Stimulated activated CD4-positive, alpha-beta T cell treated with anti-CD3 and anti-CD28 coated beads, Interleukin-2, amount 100 ng/mL, for 24 hours (primary cell): ENCODE results near the gene KBTBD12.
"Not testable (repeated sequence)": the region's sequence is repeated elsewhere in the genome, so short reads cannot be mapped to it uniquely, and the experiment has no call there.

Experiments used
- DNase-seq, 2 donors: peaks; one replicate each; pipeline ENCODE4 v3.0.0-alpha.2; 2020

The KBTBD12 gene

DNA sequence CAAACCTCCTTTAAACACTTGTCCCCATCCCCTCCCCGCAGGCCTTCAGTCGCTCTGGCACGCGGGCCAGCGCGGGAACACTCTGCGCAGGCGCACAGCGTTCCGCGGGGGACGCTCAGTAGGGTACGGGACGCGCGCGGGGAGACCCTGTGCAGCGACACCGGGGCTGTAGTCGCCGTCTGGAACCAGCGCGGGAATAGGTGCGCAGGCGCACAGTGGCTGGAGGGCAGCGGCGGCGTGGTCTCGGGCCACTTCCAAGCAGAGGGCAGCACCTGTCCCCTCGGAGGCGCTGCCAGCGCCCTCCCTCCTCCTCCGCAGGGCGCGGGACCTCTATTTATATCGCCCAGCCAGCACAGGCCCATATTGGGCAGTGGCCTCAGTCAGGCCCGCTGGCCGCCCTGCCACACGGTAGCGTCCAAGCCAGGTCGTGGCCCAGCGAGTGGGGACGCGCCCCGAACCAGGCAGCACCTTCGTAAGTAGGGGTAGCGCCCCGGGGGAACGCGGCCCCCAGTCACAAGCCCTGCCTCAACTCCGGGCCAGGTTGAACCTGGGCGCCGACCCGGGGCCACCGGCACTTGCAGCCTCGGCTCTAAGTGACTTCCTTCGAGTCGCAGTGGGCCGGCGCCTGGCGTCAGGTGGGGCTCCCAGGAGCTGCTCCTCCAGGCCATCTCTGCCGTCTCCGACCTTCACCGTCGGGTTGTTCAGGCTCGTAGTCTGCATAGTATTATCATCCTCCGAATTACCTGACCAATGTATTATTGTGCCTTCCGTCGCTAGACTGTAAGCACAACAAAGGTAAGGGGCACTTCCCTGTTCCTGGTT is at the start of gene KBTBD12:
KBTBD12 (plus strand) TSS at position 118 of the 822 bp plus-strand sequence. CDS start 7,830 bp downstream, outside the sequence.
- peak in 1 of 2 donors; percentile 14 for DNase-seq

- DNase-seq, result no peak
These were observed 49.1 kb upstream of the KBTBD12 start for GRCh38 chr3:127865941-127866340.

- no peak for DNase-seq
These were observed 47.6 kb upstream of the KBTBD12 start for GRCh38 chr3:127867412-127867811.

DNA sequence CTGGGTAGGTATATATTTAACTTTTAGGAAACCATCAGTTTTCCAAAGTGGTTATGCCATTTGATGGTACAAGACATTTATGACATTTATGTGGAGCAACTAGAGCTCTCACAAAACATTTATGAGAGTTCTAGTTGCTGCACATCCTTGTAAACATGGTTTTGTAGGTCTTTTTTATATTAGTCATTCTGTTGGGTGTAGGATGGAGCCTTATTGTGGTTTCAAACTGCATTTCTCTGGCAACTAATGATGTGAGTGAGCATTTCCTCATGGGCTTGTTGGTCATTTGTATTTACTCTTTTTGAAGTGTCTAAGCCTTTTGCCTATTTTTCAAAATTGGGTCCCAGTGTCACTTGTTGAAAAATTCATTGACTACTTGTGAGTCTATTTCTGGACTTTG is 47.0 kb upstream of the KBTBD12 start:
- no peak for DNase-seq

- no peak for DNase-seq
These were observed 44.9 kb upstream of the KBTBD12 start for GRCh38 chr3:127870156-127870555.

GRCh38 chr3:127874097-127874496 is 40.9 kb upstream of the KBTBD12 start:
- DNase-seq, result not testable (repeated sequence)

DNA sequence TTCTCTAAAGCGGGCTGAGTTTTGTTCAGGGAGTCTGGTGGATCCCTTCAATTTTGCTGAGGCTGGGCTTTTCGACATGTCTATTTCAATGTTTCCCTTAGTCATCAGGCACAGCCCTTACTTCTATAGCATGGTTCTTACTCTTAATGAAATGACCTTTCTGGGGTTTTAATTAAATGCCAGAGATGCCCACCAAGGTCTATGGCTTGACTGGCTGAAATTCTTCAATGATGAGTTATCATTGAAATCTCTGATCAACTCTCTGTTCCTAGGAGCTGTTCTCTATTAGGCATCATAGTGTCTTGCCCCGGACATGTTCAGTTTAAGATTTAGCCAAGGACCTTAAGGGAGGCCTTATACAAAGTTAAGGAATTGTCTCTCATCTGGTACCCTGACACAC is 33.4 kb upstream of the KBTBD12 start:
- DNase-seq, result no peak

GRCh38 chr3:127884041-127884440 is 31.0 kb upstream of the KBTBD12 start:
- no peak for DNase-seq

DNA sequence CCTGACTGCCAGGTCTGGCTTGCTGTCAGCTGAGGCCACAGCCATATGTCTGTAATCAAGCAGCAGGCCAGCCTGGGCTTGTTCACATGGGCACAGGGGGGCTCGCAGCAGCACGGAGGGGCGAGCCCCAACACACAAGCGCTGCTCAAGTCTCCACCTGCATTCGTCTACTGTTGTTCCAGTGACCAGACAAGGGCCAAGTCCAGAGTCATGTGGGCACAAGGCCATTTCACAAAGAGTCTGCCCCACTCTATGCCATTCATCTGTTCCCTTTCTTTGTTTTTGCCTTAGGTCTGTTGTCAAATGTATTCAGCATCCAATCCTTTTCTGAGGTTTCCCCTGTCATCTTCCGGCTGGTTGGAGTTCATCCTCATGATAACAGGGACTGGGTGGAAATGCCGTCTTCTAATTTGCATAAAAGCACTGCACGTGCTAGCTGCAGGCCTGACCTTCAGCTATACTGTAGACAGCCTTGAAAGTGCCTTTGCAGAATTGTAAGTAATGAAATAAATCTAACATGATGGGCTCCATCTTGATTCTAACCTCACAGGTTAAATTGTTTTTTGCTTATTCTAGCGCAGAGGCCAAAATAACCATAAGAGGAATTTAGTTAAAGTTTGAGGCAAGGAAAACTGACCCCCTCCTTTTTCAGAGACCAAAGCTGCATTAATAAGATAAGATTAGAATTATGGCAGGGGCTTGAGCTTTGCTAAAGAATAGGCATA is 28.6 kb upstream of the KBTBD12 start:
- DNase-seq, result no peak

GRCh38 chr3:127886956-127887231 is 28.1 kb upstream of the KBTBD12 start:
- no peak for DNase-seq

DNA sequence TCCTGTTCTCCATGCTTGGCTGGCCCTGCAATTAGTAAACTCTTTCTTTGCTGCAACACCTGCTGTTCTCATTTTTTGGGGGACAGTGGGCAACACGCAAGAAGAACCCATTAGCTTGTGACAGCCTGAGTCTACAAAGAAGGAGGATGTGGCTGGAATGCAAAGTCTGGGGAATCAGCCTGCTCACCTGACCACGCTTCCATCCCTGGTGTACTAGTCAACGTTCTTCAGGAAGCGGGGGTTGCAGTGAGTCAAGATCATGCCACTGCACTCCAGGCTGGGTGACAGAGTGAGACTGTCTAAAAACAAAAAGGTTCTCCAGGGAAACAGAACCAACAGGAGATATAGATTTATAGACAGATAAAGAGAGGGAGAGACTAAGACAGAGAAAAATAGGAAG is 27.7 kb upstream of the KBTBD12 start:
- DNase-seq, result no peak

- no peak for DNase-seq
These were observed 26.9 kb upstream of the KBTBD12 start for GRCh38 chr3:127888156-127888555.

DNA sequence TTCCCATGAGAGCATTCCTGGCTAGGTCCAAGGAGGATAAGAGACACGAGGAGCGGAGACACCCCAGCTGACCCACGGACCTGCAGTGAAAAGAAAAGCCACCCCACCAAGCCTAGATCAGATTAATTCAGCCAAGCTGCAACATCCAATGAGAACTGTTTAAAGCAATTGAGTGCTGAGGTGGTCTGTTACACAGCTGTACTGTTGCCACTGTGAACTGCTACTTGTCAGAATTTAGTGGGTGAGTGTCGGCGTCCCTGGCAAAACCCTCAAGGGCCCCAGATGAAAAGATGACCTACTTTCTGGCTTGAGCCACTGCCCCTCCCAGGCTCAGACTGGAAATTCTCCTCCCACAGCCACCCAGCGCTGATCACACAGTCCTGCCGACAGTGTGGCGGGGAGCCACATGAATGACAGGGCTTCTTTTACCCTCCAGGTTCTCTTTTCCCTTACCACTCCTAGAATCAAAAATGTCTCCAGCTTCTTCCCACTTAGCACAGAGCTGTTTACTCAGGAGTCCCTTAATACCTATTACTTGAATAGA is 26.4 kb upstream of the KBTBD12 start:
- DNase-seq, result no peak

DNA sequence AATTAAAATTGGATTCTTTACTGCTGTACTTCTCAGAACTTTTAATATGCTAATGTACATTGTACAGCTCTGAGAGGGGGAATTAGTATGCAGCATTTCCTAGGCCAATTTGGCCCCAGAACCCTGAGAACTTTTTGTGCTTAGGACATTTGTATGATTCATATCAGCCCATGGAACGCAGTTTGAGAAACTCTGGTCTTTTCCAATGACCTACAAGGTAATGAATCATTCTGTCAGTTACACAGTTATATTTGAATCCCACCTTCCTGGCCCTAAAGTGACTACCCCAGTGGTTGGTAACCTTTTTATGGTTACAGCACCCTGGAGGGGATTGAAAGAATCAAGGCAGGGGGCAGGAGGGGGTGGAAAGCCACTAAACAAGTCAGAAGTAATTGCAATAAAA is 25.6 kb upstream of the KBTBD12 start:
- no peak for DNase-seq

GRCh38 chr3:127889976-127890650 is 24.9 kb upstream of the KBTBD12 start:
- DNase-seq, result no peak

DNA sequence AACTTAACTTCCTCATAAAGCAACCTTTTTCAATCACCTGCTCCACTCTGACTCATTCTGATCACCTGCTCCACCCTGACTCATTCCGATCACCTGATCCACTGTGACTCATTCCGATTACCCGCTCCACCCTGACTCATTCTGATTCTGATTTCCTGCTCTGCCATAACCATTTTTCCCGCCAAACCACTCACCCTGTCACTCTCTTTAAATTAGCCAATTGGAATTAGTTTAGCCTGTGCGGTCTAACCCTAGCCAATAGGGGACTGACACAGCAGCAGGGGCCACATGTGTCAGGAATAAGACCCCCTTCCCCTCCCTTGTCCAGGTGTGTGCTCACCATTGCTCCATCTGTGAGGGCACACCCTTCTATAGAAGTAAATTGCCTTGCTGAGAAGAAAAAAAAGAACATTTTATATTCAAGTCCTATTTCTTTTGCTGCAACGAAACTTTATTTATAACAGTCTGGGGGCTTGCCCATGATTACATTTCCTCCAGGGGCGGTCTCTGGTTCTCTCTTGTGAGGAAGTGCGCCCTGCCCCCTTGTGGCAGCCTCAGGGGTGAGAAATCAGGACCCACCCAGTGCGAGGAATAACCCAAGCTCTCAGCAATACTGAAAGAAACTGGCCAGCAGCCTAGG is 24.3 kb upstream of the KBTBD12 start:
- peak; percentile 20 to 23 for DNase-seq

GRCh38 chr3:127894481-127894880 is 20.6 kb upstream of the KBTBD12 start:
- DNase-seq, result no peak

DNA sequence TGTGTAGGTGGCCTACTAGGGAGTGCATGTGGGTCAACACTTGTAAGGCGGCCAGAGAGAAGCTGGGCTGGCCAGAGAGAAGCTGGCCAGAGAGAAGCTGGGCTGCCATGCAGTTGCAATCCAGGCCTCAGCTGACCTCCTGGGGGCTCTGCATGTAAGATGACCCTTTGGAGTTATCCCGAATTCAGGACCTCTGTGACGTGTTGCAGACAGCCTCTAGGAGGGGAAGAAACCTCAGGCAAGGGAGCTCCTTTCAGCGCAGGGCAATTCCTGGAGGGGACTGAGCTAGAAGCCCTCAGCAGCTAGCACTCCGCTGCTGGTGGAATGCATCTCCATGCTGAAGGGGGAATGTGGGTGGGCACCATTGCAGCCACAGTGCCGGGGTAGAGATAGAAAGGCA is 15.8 kb upstream of the KBTBD12 start:
- no peak for DNase-seq

DNA sequence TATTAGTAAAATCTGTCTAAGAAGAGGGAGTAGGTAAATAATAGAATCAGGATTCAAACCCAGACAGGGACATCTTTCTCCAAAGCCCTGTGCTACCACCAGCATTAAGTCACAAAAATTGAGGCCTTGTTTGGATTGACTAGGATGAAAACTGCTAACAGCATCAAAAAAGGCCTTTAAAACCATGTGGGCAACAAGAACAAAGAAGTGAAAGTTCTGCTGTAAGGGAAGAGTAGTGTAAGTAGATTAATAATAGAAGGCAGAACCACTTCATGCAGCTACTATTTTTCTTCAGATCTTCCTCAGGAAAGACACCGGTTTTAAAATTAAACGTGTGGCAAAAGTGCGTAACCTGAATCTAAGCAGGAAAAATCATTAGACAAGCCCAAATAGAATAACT is 15.3 kb upstream of the KBTBD12 start:
- no peak for DNase-seq

GRCh38 chr3:127900536-127900935 is 14.5 kb upstream of the KBTBD12 start:
- no peak for DNase-seq

DNA sequence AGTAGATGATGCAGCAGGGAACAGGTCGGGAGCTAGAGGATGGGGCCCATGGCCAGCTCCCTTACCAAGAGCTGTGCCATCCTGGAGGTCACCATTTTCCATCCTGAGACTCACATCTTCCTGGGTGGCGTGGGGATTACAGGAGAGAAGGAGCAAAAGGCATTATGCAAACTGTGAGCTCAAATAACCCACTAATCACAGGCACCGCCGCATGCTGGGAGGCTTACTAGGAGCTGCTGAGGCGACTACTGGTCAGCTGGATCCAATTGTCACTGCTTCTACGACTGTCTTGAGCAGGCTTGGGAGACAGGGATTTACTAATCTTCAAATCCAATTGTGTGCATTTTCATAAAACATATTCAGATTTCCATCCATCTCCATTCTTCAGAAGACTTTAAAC is 12.5 kb upstream of the KBTBD12 start:
- DNase-seq, result no peak

- no peak for DNase-seq
These were observed 11.2 kb upstream of the KBTBD12 start for GRCh38 chr3:127903611-127904375.
